Breast epithelium (tissue), 4 donors: ENCODE results near the gene SLC38A10. TPM values are rescaled to one million over a fixed set of nuclear protein-coding genes. Genes with fewer than 3 reads are reported as not detected.

Source experiments
- DNase-seq, 2 donors: peaks; one replicate each; pipeline ENCODE4 v3.0.0-alpha.2; 2019; ENCODE audit warnings: low spot score in 2 of 2
- H3K27ac ChIP-seq, 2 donors: fragments of 200-600 bp; sonication (generic) in 1 of 2; one replicate each; pipeline ENCODE4 v1.5.1; 2016 to 2019; ENCODE audit warnings: mild to moderate bottlenecking in 1 of 2
- H3K27me3 ChIP-seq, 2 donors: fragments of 200-600 bp; sonication (generic) in 1 of 2; one replicate each; pipeline versions ENCODE4 v1.5.1 to v1.6.0; 2017 to 2019; ENCODE audit warnings: control low read depth in 1 of 2, mild to moderate bottlenecking in 1 of 2
- H3K36me3 ChIP-seq: fragments of 200-600 bp; one replicate; pipeline ENCODE4 v1.5.1; 2019
- H3K4me1 ChIP-seq, 2 donors: fragments of 200-600 bp; sonication (generic); one replicate each; pipeline ENCODE4 v1.5.1; 2016 to 2019; ENCODE audit warnings: control low read depth in 1 of 2
- H3K4me3 ChIP-seq, 3 donors: fragments of 200-600 bp; sonication (generic); 1 replicate in 2 of 3; 2 replicates in 1 of 3; pipeline ENCODE4 v1.5.1; 2016 to 2019; ENCODE audit warnings: mild to moderate bottlenecking in 3 of 3, moderate library complexity in 2 of 3
- H3K9me3 ChIP-seq, 2 donors: fragments of 200-600 bp; sonication (generic) in 1 of 2; one replicate each; pipeline ENCODE4 v1.5.1; 2016 to 2019; ENCODE audit warnings: control low read depth in 1 of 2
- CTCF ChIP-seq, 3 donors: fragments of 450-650 bp; IDR thresholded peaks; one replicate each; pipeline ENCODE4 v1.5.1; 2016 to 2017; ENCODE audit warnings: antibody characterized with exemption in 3 of 3, mild to moderate bottlenecking in 3 of 3, moderate library complexity in 3 of 3
- POLR2A ChIP-seq: fragments of 450-650 bp; IDR thresholded peaks from one replicate; pipeline ENCODE4 v1.6.1; 2016; ENCODE audit warnings: antibody characterized with exemption, mild to moderate bottlenecking, moderate library complexity
- POLR2AphosphoS5 ChIP-seq, 3 donors: sonication (generic); formaldehyde crosslinking; IDR thresholded peaks; one replicate each; pipeline ENCODE4 v1.6.1; 2017; ENCODE audit warnings: antibody characterized with exemption in 3 of 3
- intact Hi-C: fragments of 100-400 bp; cut with DNase I; formaldehyde crosslinking; loops from one replicate; pipeline ENCODE4 v1.15.1; 2023; ENCODE audit warnings: low total_unique reads
- total RNA-seq, 3 donors: library from RNA; depleted of rRNA; stranded (reverse); fragments of >200 nt; gene quantifications; one replicate each; pipeline ENCODE4 v1.1.0, GENCODE V29; 2016

Gene SLC38A10
- total RNA-seq, 3 donors from 2014 or later: 52.4 to 104 (median 85.2) TPM

- TF ChIP-seq POLR2AphosphoS5 (IDR thresholded peaks at IDR 0.05): peak in 2 of 3 donors; percentile 64 to 75
- TF ChIP-seq POLR2A: peak; percentile 37
- TF ChIP-seq CTCF (IDR thresholded peaks at IDR 0.05): no peak
- Histone ChIP-seq H3K4me3 (peak within 1 kb of the TSS; percentile 80 to 100 (median 97)), H3K27me3 (no peaks in the 10 kb centered on the region), H3K27ac (peak within 1 kb of the TSS; percentile 72 to 74), H3K4me1 (peaks cover 0 to 15% of the 10 kb centered on the region in 2 donors), H3K36me3 (no peaks in the 10 kb centered on the region), H3K9me3 (no peaks in the 10 kb centered on the region)
- DNase-seq: peak; percentile 98 to 99
- intact Hi-C loops: loop anchor here (5.0 kb wide), 1 partner anchor 97 kb away; no protein-coding TSS in a partner anchor
These were observed 56.0 kb downstream of the SLC38A10 start, which contains the start of the genes NDUFAF8 and TEPSIN for GRCh38 chr17:81238815-81239713. Gene NDUFAF8, plus strand, starts transcription at chr17:81239318. Its CDS starts 46 bp downstream, at chr17:81239364. Gene TEPSIN, minus strand, starts transcription at chr17:81239055. Its CDS starts 22 bp downstream, at chr17:81239033.

DNA sequence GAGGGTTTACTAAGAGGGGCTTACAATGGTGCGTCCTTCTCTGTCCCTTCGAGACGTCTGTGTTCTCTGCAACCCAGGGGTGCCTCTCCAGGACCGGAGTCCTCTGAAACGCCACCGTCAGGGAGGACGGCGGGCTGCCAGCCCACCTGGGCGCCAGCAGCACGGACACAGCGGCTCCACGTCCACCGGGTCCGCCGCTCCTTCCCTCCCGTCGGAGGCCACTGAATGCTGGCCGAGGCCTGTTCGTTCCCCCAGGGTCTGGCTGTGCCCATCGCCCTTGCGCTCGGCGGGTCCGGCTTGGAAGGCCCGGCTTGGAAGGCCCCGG is 56.7 kb downstream of the SLC38A10 start:
- Histone ChIP-seq H3K27ac (peak overlapping the region; percentile 59 to 69), H3K27me3 (no peaks in the 10 kb centered on the region), H3K9me3 (no peaks in the 10 kb centered on the region), H3K4me1 (peaks cover 0 to 15% of the 10 kb centered on the region in 2 donors), H3K4me3 (peak overlapping the region; percentile 80 to 100 (median 97)), H3K36me3 (no peaks in the 10 kb centered on the region)
- no peak for DNase-seq
- TF ChIP-seq POLR2AphosphoS5 (IDR thresholded peaks at IDR 0.05): no peak
- no peak for TF ChIP-seq POLR2A
- TF ChIP-seq CTCF (IDR thresholded peaks at IDR 0.05): no peak
- intact Hi-C loops: loop anchor here (5.0 kb wide), 1 partner anchor 96 kb away; no protein-coding TSS in a partner anchor

- DNase-seq: no peak
- H3K9me3 ChIP-seq: no peaks in the 10 kb centered on the region
- TF ChIP-seq POLR2AphosphoS5 (IDR thresholded peaks at IDR 0.05): no peak
- TF ChIP-seq CTCF (IDR thresholded peaks at IDR 0.05): no peak
- TF ChIP-seq POLR2A: no peak
- intact Hi-C loops: loop anchor here (5.0 kb wide), 1 partner anchor 96 kb away; no protein-coding TSS in a partner anchor
- peak overlapping the region in 1 of 2 donors; percentile 69 for H3K27ac ChIP-seq
- H3K27me3 ChIP-seq: no peaks in the 10 kb centered on the region
- H3K36me3 ChIP-seq: no peaks in the 10 kb centered on the region
- peaks cover 0 to 15% of the 10 kb centered on the region in 2 donors for H3K4me1 ChIP-seq
- peak overlapping the region; percentile 80 to 100 (median 97) for H3K4me3 ChIP-seq
These were observed 57.3 kb downstream of the SLC38A10 start for GRCh38 chr17:81237591-81238489.

DNA sequence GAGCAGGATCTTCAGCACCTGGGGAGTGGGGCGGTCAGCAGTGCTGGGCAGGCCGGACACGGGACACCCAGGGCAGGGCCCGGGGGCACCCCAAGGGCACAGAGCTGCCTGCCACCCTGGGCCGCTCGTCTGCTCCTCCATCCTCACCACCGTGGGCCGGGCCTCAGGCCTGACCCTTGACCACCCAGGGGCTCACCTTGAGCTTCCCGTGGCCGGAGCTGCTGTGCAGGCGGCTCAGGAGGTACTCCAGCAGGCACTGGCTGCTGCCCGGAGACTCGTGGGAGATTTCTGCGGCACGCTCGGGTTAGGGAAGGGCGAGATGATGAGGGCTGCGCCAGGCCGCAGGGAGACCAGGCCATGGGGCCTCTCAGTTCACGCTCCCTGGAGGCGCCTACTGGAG is 58.3 kb downstream of the SLC38A10 start:
- TF ChIP-seq POLR2A (no peak), CTCF (IDR thresholded peaks at IDR 0.05) (no peak), POLR2AphosphoS5 (IDR thresholded peaks at IDR 0.05) (no peak)
- Histone ChIP-seq H3K36me3 (no peaks in the 10 kb centered on the region), H3K4me3 (peak overlapping the region in 1 of 3 donors; percentile 11), H3K9me3 (no peaks in the 10 kb centered on the region), H3K4me1 (peaks cover 0 to 15% of the 10 kb centered on the region in 2 donors), H3K27ac (no peak overlapping the region), H3K27me3 (no peaks in the 10 kb centered on the region)
- no peak for DNase-seq
- intact Hi-C loops: loop anchor here (5.0 kb wide), 1 partner anchor 94 kb away; no protein-coding TSS in a partner anchor
